GM12872 (cell line): Measurements from ENCODE around the gene POR.

Experiments used
- TF ChIP-seq, protein P1 (sequence below): IDR thresholded peaks from 3 replicates; pipeline ENCODE4 v1.5.1; 2011; ENCODE audit warnings: low read depth, mild to moderate bottlenecking, low read length, moderate library complexity; ENCODE audit not compliant: insufficient read depth

The POR gene

DNA sequence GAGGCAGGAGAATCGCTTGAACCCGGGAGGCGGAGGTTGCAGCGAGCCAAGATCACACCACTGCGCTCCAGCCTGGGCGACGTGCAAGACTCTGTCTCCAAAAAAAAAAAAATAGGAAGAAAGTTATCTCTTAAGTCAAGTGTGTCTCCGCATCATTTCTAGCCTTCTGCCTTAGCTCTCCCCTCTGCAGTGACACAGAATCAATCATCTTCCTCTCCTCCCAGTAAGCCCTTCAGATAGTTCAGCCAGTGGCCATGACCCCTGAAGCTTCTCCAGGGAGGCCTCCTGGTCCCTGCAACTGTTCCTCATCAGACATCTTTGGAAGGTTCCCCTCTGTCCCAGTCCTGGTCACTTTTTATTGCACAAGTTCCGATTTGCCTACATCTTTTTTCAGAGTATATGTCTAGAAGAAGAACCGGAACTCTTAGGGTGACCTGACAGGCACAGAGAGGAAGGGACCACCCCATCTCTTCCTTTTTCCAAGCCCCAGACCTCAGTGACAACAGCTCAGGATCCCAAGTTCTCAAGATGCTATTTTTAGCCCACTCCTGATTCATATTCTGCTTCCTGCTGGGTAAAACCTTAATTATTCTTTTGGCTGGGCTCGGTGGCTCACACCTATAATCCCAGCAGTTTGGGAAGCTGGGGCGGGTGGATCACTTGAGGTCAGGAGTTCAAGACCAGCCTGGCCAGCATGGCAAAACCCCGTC lies 42.7 kb upstream of the POR start:
- TF ChIP-seq, protein P1, sequence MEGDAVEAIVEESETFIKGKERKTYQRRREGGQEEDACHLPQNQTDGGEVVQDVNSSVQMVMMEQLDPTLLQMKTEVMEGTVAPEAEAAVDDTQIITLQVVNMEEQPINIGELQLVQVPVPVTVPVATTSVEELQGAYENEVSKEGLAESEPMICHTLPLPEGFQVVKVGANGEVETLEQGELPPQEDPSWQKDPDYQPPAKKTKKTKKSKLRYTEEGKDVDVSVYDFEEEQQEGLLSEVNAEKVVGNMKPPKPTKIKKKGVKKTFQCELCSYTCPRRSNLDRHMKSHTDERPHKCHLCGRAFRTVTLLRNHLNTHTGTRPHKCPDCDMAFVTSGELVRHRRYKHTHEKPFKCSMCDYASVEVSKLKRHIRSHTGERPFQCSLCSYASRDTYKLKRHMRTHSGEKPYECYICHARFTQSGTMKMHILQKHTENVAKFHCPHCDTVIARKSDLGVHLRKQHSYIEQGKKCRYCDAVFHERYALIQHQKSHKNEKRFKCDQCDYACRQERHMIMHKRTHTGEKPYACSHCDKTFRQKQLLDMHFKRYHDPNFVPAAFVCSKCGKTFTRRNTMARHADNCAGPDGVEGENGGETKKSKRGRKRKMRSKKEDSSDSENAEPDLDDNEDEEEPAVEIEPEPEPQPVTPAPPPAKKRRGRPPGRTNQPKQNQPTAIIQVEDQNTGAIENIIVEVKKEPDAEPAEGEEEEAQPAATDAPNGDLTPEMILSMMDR = no peak

DNA sequence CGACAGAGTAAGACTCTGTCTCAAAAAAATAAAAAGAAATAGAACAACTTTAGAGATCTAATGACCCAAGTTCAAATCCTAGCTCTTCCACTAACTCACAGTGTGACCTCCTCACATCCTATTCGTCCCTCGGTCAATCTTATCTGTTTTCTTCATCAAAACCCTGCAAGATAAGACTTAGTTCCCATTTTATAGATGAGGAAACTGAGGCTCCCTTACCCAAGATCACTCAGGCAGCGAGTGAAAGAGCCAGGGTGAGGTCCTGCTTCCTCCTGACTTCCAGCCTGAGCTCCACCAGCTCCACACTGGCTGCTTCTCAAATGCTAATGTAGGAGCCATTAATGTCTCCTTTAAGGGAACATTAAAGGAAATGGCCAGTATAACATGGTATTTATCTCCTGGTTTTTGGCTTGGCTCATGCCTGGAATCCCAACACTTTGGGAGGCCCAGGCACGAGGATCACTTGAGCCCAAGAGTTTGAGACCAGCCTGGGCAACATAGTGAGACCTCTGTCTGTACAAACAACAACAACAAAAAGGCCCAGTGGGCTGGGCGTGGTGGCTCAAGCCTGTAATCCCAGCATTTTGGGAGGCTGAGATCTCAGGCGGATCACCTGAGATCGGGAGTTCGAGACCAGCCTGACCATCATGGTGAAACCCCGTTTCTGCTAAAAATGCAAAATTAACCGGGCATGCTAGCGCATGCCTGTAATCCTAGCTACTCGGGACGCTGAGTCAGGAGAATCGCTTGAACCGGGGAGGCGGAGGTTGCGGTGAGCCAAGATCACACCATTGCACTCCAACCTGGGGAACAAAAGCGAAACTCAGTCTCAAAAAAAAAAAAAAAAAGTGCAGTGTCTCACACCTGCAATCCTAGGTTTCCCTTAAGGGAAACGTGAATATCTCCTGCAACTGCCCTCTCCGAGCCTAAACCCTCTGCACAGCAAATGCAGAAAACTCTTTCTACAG lies 39.6 kb upstream of the POR start:
- TF ChIP-seq, protein P1 = no peak

DNA sequence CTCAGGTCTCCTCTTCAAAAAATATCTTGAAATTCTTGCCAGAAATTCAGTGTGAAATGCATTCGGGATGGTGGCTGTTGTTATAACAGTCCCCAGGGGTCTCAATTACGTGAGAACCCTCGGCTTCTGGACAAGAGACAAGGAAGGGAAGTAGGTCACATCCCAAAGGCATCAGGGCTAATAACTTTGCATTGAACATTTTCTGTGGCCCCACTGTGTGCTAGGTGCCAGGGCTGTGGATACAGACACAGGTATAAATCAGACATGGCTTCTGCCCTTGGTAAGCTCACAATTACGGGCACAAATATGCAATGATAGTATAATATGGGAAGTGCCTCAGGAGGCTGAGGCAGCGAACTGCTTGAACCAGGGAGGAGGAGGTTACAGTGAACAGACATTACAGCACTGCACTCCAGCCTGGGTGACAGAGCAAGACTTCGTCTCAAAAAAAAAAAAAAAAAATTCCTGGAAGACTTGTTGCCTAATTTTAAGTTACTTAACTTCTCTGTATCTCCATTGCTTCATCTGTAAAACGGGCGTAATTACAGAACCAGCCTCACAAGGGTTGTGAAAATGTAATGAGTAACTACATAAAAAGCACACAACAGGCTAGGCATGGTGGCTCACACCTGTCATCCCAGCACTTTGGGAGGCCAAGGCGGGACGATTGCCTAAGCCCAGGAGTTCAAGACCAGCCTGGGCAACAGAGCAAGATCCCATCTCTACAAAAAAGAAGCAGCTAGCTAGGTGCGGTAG lies 38.7 kb upstream of the POR start:
- TF ChIP-seq, protein P1 = no peak

DNA sequence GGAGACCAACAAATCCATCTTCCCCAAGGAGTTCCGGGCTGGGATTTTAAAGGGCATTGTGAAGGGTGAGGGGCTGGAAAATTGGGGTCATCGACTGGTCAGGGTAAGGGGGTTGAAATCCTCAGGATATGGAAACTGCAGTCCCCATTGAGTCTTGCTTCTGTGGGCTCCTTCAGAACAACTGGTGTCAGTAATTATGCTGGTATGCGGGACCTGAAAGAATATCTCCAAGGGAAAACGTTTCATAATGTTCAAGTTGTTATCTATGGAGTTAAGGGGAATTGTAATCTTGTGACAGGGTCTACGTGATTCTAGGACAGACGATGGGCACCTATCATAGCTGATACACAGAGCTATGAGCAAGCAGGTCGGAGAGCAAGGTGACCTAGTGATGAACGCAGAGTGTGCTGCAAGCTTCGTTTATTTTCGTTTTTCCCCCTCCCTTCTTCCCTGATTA lies 36.6 kb upstream of the POR start:
- TF ChIP-seq, protein P1 = no peak

DNA sequence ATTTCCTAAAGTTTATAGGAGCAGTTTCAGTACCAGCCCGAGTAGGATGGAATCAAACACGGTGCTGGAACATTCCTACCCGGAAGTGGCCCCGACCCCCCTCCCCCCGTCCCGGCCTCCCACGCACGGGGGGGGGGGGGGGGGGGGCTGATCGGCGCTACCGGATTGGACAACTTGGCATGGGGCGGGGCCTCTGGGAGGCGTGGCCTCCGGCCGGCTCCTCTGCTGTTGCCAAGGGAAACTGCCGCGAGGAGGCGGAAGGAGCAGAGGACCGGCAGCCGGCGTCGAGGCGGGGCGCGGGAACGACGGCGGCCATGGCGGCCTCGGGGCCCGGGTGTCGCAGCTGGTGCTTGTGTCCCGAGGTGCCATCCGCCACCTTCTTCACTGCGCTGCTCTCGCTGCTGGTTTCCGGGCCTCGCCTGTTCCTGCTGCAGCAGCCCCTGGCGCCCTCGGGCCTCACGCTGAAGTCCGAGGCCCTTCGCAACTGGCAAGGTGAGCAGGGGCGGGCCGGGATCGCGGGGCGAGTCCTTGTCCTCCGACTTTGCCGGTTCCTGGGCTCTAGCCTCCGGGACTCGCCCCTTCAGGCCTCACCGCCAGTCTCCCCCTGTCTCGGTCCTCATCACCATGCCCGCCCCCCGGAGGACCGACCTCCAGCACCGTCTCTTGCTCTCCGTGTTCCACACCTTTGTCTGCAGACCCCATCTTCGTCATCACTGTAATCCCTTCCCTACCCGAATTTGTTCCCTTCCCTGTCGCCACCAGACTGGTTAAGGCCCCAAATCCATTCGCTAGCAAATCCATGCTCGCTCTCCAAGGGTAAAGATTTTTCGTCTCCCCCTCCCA lies 36.0 kb upstream of the POR start, which contains the start of gene RHBDD2:
Gene RHBDD2 (plus strand): TSS at position 266 of the 843 bp plus-strand sequence. CDS start 49 bp downstream, at position 315.
- TF ChIP-seq, protein P1 = no peak

DNA sequence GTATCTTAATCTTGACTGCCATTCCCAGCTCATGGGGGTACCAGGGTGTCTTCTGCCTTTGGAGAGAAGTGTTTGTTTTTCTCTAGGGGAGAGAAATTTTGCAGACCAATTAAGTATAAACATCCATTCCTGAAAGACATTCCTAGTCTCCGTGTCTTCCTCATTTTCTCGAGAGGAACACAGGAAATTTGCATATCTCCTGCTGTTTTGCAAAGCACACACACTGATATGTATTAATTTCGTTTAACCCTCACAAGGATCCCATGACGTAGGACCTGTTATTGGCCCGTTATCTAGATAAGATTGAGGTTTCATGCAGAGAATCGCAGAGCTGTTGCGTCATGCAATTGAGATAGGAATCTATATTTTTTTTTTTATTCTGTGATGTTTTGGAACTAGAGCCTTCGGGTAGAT lies 35.2 kb upstream of the POR start:
- TF ChIP-seq, protein P1 = no peak
